K562 (cell line): ENCODE results near the gene IGF2R. TPM values are rescaled to one million over a fixed set of nuclear protein-coding genes. Genes with fewer than 3 reads are reported as not detected.

Source experiments
- EP300 ChIP-seq: IDR thresholded peaks from 2 replicates; pipeline ENCODE4 v1.6.1; 2012; ENCODE audit warnings: low read length, improper control_type of control experiment
- LEF1 ChIP-seq: fragments of 450-650 bp; IDR thresholded peaks from 2 replicates; pipeline ENCODE4 v1.6.1; 2016; ENCODE audit warnings: mild to moderate bottlenecking
- MAZ ChIP-seq, 2 experiments: fragments of 450-650 bp in 1 of 2; sonication (generic) in 1 of 2; formaldehyde crosslinking; IDR thresholded peaks in 1 of 2; conservative IDR thresholded peaks in 1 of 2; 2 replicates each; pipeline versions ENCODE4 v1.4.0 to v1.5.0; 2020; ENCODE audit warnings: mild to moderate bottlenecking in 1 of 2, missing genetic modification reagents in 1 of 2
- NEUROD1 ChIP-seq: fragments of 150-350 bp; IDR thresholded peaks from 2 replicates; pipeline ENCODE4 v1.6.1; 2014; ENCODE audit warnings: borderline replicate concordance, low read length, low read depth; ENCODE audit not compliant: partially characterized antibody
- ZNF174 ChIP-seq: fragments of 250-450 bp; sonication (Bioruptor Pico); IDR thresholded peaks from 2 replicates; pipeline ENCODE4 v1.4.0; 2020; ENCODE audit warnings: mild to moderate bottlenecking
- ZNF696 ChIP-seq: fragments of 250-450 bp; sonication (Bioruptor Pico); conservative IDR thresholded peaks from 2 replicates; pipeline ENCODE4 v1.4.0; 2020; ENCODE audit warnings: mild to moderate bottlenecking, moderate library complexity
- polyA plus RNA-seq, 8 experiments: library from polyadenylated mRNA; depleted of rRNA in 4 of 8; stranded (reverse) in 5 of 8; unstranded in 3 of 8; fragments of >200 nt; fragmentation: Nextera tagmentation in 2 of 8; fragmentation: Illumina TruSeq in 1 of 8; extraction: Ambion mirVana in 2 of 8; extraction: Trizol in 1 of 8; gene quantifications; 2 replicates each; pipeline versions ENCODE4 v1.2.1 to v1.2.3, GENCODE V29; 2011 to 2014; ENCODE audit warnings: inconsistent platforms in 1 of 8, missing spikeins in 1 of 8
- total RNA-seq, 7 experiments: library from RNA; depleted of rRNA in 6 of 7; stranded (reverse); fragments of >200 nt in 6 of 7; fragmentation: Illumina TruSeq in 2 of 7; extraction: Trizol in 2 of 7; gene quantifications; 2 replicates each; pipeline versions ENCODE4 v1.2.1 to v1.2.3, GENCODE V29; 2011 to 2021; ENCODE audit warnings: low replicate concordance in 1 of 7
- TF ChIP-seq, protein P1 (sequence below): fragments of 150-350 bp; IDR thresholded peaks from 2 replicates; pipeline ENCODE4 v1.6.1; 2014; ENCODE audit warnings: low read depth, mild to moderate bottlenecking, low read length, borderline replicate concordance
- TF ChIP-seq, protein P2 (sequence below), 2 experiments: fragments of 450-650 bp; IDR thresholded peaks; 2 replicates each; pipeline ENCODE4 v1.6.1; 2016; ENCODE audit warnings: mild to moderate bottlenecking in 2 of 2, borderline replicate concordance in 1 of 2, low read depth in 1 of 2, moderate library complexity in 1 of 2
- TF ChIP-seq, protein P3 (sequence below): fragments of 450-650 bp; IDR thresholded peaks from 2 replicates; pipeline ENCODE4 v1.6.1; 2018; ENCODE audit not compliant: partially characterized antibody
- TF ChIP-seq, protein P4 (sequence below): fragments of 200-800 bp; sonication (Bioruptor generic); IDR thresholded peaks from 2 replicates; pipeline ENCODE4 v1.6.1; 2017; ENCODE audit warnings: missing genetic modification characterization, missing compliant biosample characterization

The IGF2R gene
- total and polyA plus RNA-seq, 9 of the 15 experiments (the other 6 are each of a cell fraction or from before 2014, with no cell fraction given) = 3.5 to 92.3 (median 34.5) TPM

DNA sequence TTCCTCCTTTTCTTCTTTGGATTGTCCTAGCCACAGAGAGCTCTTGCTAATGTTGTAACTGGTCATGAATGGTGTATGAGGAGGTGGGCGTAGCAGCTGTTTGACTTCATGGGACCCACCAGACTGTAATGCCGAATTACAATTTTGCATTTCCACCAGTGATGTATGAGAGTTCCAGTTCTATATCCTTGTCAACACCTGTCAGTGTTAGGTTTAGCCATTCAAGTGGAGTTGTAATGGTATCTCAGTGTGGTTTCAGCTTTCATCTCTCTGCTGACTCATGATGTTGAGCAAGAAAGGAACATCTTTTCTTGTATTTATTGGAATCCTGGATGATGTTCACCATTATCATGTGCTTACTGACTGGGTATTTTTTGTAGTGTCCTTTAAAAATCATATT lies 5.1 kb downstream of the IGF2R start (continued):
- TF ChIP-seq, protein P1, sequence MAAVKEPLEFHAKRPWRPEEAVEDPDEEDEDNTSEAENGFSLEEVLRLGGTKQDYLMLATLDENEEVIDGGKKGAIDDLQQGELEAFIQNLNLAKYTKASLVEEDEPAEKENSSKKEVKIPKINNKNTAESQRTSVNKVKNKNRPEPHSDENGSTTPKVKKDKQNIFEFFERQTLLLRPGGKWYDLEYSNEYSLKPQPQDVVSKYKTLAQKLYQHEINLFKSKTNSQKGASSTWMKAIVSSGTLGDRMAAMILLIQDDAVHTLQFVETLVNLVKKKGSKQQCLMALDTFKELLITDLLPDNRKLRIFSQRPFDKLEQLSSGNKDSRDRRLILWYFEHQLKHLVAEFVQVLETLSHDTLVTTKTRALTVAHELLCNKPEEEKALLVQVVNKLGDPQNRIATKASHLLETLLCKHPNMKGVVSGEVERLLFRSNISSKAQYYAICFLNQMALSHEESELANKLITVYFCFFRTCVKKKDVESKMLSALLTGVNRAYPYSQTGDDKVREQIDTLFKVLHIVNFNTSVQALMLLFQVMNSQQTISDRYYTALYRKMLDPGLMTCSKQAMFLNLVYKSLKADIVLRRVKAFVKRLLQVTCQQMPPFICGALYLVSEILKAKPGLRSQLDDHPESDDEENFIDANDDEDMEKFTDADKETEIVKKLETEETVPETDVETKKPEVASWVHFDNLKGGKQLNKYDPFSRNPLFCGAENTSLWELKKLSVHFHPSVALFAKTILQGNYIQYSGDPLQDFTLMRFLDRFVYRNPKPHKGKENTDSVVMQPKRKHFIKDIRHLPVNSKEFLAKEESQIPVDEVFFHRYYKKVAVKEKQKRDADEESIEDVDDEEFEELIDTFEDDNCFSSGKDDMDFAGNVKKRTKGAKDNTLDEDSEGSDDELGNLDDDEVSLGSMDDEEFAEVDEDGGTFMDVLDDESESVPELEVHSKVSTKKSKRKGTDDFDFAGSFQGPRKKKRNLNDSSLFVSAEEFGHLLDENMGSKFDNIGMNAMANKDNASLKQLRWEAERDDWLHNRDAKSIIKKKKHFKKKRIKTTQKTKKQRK = no peak
- TF ChIP-seq, protein P2, sequence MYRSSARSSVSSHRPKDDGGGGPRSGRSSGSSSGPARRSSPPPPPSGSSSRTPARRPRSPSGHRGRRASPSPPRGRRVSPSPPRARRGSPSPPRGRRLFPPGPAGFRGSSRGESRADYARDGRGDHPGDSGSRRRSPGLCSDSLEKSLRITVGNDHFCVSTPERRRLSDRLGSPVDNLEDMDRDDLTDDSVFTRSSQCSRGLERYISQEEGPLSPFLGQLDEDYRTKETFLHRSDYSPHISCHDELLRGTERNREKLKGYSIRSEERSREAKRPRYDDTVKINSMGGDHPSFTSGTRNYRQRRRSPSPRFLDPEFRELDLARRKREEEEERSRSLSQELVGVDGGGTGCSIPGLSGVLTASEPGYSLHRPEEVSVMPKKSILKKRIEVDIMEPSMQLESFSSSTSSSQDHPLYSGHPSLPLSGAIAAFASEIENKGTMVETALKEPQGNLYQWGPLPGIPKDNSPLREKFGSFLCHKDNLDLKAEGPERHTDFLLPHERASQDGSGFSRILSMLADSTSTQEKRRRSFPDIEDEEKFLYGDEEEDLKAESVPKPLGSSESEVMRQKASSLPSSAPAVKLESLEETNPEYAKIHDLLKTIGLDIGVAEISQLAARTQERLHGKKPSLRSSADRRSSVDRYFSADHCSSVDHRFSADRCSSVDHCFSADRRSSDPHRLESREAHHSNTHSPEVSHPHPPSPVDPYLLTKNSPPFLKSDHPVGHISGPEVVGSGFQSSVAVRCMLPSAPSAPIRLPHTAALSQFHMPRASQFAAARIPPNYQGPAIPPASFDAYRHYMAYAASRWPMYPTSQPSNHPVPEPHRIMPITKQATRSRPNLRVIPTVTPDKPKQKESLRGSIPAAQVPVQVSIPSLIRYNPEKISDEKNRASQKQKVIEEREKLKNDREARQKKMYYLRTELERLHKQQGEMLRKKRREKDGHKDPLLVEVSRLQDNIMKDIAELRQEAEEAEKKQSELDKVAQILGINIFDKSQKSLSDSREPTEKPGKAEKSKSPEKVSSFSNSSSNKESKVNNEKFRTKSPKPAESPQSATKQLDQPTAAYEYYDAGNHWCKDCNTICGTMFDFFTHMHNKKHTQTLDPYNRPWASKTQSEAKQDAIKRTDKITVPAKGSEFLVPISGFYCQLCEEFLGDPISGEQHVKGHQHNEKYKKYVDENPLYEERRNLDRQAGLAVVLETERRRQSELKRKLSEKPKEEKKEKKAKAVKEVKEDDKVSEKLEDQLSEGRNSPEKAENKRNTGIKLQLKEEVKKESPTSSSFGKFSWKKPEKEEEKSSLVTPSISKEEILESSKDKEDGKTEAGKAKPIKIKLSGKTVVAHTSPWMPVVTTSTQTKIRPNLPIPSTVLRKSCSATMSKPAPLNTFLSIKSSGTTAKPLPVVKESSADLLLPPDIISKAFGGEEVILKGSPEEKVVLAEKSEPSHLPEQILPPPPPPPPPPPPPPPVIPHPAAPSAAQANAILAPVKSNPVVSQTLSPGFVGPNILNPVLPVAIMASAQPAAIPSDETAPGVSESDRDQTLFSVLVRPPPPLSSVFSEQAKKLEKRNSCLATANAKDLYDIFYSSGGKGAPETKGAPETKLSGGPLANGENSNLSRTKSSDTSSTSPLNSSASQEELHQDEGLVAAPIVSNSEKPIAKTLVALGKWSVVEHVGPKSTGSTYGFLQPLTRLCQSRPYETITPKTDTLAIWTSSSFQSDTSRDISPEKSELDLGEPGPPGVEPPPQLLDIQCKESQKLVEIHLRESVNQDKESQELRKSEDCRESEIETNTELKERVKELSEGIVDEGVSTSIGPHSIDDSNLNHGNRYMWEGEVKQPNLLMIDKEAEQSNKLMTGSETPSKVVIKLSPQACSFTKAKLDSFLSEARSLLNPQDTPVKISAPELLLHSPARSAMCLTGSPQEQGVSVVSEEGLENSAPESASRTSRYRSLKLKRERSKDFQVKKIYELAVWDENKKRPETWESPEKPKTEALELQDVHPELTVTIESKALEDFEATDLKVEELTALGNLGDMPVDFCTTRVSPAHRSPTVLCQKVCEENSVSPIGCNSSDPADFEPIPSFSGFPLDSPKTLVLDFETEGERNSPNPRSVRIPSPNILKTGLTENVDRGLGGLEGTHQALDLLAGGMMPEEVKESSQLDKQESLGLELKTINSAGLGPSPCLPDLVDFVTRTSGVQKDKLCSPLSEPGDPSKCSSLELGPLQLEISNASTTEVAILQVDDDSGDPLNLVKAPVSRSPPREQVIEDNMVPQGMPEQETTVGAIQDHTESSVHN (IDR thresholded peaks at IDR 0.05; ENCODE audit: borderline replicate concordance in 1 of 2, low read depth in 1 of 2) = peak in 1 of 2 experiments; percentile 69; a peak in 1 of 4 replicates
- TF ChIP-seq NEUROD1 (no peak), EP300 (peak; percentile 65), ZNF174 (CRISPR knock-in tag) (no peak), LEF1 (peak; percentile 92), MAZ (CRISPR knock-in tag; conservative IDR thresholded peaks at IDR 0.05 in 1 of 2, IDR thresholded peaks at IDR 0.05 in 1 of 2) (no peak), ZNF696 (CRISPR knock-in tag) (no peak)
- TF ChIP-seq, protein P3, sequence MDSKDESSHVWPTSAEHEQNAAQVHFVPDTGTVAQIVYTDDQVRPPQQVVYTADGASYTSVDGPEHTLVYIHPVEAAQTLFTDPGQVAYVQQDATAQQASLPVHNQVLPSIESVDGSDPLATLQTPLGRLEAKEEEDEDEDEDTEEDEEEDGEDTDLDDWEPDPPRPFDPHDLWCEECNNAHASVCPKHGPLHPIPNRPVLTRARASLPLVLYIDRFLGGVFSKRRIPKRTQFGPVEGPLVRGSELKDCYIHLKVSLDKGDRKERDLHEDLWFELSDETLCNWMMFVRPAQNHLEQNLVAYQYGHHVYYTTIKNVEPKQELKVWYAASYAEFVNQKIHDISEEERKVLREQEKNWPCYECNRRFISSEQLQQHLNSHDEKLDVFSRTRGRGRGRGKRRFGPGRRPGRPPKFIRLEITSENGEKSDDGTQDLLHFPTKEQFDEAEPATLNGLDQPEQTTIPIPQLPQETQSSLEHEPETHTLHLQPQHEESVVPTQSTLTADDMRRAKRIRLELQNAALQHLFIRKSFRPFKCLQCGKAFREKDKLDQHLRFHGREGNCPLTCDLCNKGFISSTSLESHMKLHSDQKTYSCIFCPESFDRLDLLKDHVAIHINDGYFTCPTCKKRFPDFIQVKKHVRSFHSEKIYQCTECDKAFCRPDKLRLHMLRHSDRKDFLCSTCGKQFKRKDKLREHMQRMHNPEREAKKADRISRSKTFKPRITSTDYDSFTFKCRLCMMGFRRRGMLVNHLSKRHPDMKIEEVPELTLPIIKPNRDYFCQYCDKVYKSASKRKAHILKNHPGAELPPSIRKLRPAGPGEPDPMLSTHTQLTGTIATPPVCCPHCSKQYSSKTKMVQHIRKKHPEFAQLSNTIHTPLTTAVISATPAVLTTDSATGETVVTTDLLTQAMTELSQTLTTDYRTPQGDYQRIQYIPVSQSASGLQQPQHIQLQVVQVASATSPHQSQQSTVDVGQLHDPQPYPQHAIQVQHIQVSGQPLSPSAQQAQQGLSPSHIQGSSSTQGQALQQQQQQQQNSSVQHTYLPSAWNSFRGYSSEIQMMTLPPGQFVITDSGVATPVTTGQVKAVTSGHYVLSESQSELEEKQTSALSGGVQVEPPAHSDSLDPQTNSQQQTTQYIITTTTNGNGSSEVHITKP = no peak
- TF ChIP-seq, protein P4, sequence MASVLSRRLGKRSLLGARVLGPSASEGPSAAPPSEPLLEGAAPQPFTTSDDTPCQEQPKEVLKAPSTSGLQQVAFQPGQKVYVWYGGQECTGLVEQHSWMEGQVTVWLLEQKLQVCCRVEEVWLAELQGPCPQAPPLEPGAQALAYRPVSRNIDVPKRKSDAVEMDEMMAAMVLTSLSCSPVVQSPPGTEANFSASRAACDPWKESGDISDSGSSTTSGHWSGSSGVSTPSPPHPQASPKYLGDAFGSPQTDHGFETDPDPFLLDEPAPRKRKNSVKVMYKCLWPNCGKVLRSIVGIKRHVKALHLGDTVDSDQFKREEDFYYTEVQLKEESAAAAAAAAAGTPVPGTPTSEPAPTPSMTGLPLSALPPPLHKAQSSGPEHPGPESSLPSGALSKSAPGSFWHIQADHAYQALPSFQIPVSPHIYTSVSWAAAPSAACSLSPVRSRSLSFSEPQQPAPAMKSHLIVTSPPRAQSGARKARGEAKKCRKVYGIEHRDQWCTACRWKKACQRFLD (CRISPR knock-in tag) = no peak
